Psoas muscle (tissue), 8 donors: ENCODE measurements around the gene PTPRG. TPM values are rescaled to one million over a fixed set of nuclear protein-coding genes. Genes with fewer than 3 reads are reported as not detected.

ENCODE experiments used
- ATAC-seq, 4 donors: fragments of 200-7000 bp; cut with Tn5 transposase; one replicate each; pipeline ENCODE4 v1.9.1; 2020; ENCODE audit warnings: moderate library complexity in 3 of 4, mild to moderate bottlenecking in 2 of 4
- DNase-seq, 2 donors: peaks; one replicate each; pipeline ENCODE4 v3.0.0-alpha.2; 2020
- H3K27ac ChIP-seq: fragments of 200-600 bp; one replicate; pipeline ENCODE4 v1.8.0; 2022
- H3K27me3 ChIP-seq, 3 donors: fragments of 200-600 bp in 1 of 3; one replicate each; pipeline versions ENCODE4 v1.6.1 to v1.8.0; 2013 to 2022; ENCODE audit warnings: low read length in 2 of 3, mild to moderate bottlenecking in 2 of 3, moderate library complexity in 1 of 3; ENCODE audit not compliant: insufficient read depth in 3 of 3
- H3K36me3 ChIP-seq, 2 donors: fragments of 200-600 bp in 1 of 2; one replicate each; pipeline versions ENCODE4 v1.6.1 to v1.8.0; 2013 to 2022; ENCODE audit warnings: low read depth in 1 of 2, mild to moderate bottlenecking in 1 of 2, moderate library complexity in 1 of 2; ENCODE audit not compliant: insufficient read depth in 1 of 2
- H3K4me1 ChIP-seq: fragments of 200-600 bp; one replicate; pipeline ENCODE4 v1.8.0; 2022
- H3K4me3 ChIP-seq: fragments of 200-600 bp; one replicate; pipeline ENCODE4 v1.8.0; 2022; ENCODE audit warnings: mild to moderate bottlenecking
- H3K9me3 ChIP-seq: fragments of 200-600 bp; one replicate; pipeline ENCODE4 v1.8.0; 2022
- WGBS, 3 donors: extraction: QIAGEN DNeasy Blood & Tissue Kit; methylation state at CpG; one replicate each; pipeline versions ENCODE4 v1.1.6 to v1.1.7; 2013; 5-methylcytosine and 5-hydroxymethylcytosine counted together
- intact Hi-C, 2 donors: fragments of 100-400 bp; cut with DNase I; formaldehyde crosslinking; loops; one replicate each; pipeline versions ENCODE4 v1.11.0 to v1.14.2; 2022
- polyA plus RNA-seq, 3 donors: library from polyadenylated mRNA; stranded (reverse); fragments of 200-250 nt; gene quantifications; one replicate each; pipeline ENCODE4 v1.2.3, GENCODE V29; 2013
- total RNA-seq, 4 donors: library from RNA; stranded (reverse); fragmentation: NEBNext Ultra II Directional in 2 of 4; extraction: Animal tissue kit (Norgen Biotek cat#: 25700) in 2 of 4; gene quantifications; one replicate each; pipeline versions ENCODE4 v1.2.1 to v1.2.4, GENCODE V29; 2021 to 2023
- TF ChIP-seq, protein P1 (sequence below): fragments of 200-600 bp; IDR thresholded peaks from one replicate; pipeline ENCODE4 v1.8.0; 2022; ENCODE audit warnings: antibody characterized with exemption
- donor health status: healthy with polysubstance abuse.
- donor health status: DM: no; HTN: no; CAD: no; lungs with moderate emphysema.
- donor health status: Bipolar disorder and iron deficiency.
- donor health status: healthy.
- donor health status: DM: yes; HTN: yes; CAD: no.
- donor health status: DM: no; HTN: no; CAD: no.
- donor health status: DM: no; HTN: no; CAD: no.
- donor health status: DM: yes; HTN: yes; CAD: no.

Gene PTPRG
- total and polyA plus RNA-seq, 7 donors = 4.5 to 29.5 (median 12.6) TPM

DNA sequence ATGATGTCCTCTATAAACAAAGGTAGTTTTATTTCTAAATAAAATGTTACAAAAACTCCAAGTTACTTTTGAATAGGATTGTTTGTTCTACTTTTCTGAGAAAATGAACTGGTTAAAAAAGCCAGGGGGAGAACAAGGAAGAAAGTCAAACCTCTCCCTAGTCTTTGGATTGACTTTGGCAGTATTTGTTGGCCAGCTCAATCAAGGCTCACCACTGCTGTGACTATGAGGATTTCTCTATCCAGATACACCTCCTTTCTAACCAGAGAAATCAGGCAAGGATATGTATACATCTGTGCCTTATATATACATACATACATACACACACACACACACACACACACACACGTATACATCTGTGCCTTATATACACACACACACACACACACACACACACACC, 704.2 kb downstream of the PTPRG start:
- 76 to 79% methylated on average over 1 of the region's 1 CpG; no CpG with 5 or more reads in 1 of the 3 donors for WGBS, 3 donors
- ATAC-seq (no peak), DNase-seq (no peak)
- intact Hi-C loops = no loop called here
- peaks cover 0 to 54% of the 10 kb centered on the region in 2 donors for H3K36me3 ChIP-seq
- no peaks in the 10 kb centered on the region for H3K4me1 ChIP-seq
- H3K27me3 ChIP-seq = no peaks in the 10 kb centered on the region
- TF ChIP-seq, protein P1, sequence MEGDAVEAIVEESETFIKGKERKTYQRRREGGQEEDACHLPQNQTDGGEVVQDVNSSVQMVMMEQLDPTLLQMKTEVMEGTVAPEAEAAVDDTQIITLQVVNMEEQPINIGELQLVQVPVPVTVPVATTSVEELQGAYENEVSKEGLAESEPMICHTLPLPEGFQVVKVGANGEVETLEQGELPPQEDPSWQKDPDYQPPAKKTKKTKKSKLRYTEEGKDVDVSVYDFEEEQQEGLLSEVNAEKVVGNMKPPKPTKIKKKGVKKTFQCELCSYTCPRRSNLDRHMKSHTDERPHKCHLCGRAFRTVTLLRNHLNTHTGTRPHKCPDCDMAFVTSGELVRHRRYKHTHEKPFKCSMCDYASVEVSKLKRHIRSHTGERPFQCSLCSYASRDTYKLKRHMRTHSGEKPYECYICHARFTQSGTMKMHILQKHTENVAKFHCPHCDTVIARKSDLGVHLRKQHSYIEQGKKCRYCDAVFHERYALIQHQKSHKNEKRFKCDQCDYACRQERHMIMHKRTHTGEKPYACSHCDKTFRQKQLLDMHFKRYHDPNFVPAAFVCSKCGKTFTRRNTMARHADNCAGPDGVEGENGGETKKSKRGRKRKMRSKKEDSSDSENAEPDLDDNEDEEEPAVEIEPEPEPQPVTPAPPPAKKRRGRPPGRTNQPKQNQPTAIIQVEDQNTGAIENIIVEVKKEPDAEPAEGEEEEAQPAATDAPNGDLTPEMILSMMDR = no peak
- no peaks in the 10 kb centered on the region for H3K9me3 ChIP-seq
- no peak overlapping the region for H3K27ac ChIP-seq
- H3K4me3 ChIP-seq = no peak overlapping the region

DNA sequence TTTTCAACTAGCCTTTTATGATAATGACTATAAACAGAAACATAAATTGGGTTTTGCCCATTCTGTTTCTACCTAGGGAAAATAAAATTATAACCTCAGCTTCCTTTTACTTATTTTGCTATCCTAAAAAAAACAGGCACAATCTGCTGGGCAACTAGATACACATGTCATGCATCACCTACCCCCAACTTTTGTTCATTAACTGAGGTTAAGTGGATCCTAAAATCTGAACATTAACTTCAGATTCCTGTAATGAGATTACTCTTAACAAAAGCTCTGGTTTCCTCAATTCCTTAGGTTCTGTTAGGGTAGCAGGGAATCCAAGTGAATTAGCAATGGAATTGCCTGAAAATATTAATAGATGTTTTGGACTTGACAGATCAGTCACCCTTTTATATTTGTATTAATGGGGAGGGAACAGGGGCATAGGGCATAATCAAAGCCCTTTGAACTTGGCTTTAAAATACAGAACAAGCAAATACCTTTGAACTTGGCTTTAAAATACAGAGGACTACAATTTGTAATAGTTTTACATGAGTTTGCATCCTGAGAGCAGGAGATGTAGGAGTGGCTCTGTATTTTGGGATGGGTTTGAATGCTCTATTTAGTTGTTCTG, 705.4 kb downstream of the PTPRG start:
- TF ChIP-seq, protein P1 = no peak
- ATAC-seq = no peak
- H3K4me1 ChIP-seq = no peaks in the 10 kb centered on the region
- H3K27ac ChIP-seq = no peak overlapping the region
- intact Hi-C loops = no loop called here
- no peaks in the 10 kb centered on the region for H3K27me3 ChIP-seq
- no peaks in the 10 kb centered on the region for H3K9me3 ChIP-seq
- no peak for DNase-seq
- peaks cover 0 to 66% of the 10 kb centered on the region in 2 donors for H3K36me3 ChIP-seq
- no peak overlapping the region for H3K4me3 ChIP-seq

DNA sequence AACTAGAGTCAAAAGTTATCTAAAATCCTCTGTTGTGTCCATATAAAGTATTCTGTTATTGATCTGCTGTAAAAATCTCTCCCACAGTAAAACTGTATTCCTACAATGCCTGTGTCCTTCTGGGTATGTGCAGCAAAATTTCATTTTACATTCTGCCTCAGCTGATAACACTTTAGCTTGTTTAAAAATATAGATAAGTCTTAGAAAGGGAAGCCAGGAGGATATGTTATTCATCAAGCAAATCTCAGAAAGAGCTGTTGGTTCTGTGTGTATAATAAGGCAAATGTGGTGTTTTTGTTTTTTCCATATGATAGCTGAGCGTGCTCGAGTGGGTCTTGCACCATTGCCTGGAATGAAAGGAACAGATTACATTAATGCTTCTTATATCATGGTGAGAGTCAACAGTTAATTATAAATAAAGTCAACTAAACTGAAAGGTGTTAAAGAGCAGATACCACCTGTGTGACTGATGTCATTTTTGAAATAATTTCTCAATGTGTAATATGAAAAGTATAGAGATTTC, 715.3 kb downstream of the PTPRG start:
- WGBS, 3 donors = 93 to 96% (median 95%) methylated on average over 2 of the region's 2 CpGs
- no peak overlapping the region for H3K27ac ChIP-seq
- ATAC-seq (no peak), DNase-seq (no peak)
- no peaks in the 10 kb centered on the region for H3K4me1 ChIP-seq
- no peaks in the 10 kb centered on the region for H3K27me3 ChIP-seq
- intact Hi-C loops = no loop called here
- peaks cover 5 to 93% of the 10 kb centered on the region in 2 donors for H3K36me3 ChIP-seq
- no peaks in the 10 kb centered on the region for H3K9me3 ChIP-seq
- no peak overlapping the region for H3K4me3 ChIP-seq
- TF ChIP-seq, protein P1 = no peak

DNA sequence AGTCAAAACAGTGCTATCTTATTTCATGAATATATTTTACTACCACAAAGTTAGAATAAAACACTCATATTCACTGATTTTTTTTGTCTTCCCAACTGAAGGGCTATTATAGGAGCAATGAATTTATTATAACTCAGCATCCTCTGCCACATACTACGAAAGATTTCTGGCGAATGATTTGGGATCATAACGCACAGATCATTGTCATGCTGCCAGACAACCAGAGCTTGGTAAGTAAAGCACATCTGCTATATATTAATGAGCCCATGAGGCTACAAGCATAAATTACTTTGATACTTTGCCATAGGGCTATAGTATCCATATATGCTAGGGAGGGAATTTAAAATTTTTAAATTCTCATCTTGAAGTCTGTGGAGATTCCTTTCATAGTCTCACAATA, 716.1 kb downstream of the PTPRG start:
- intact Hi-C loops = no loop called here
- no peaks in the 10 kb centered on the region for H3K4me1 ChIP-seq
- no peak for DNase-seq
- ATAC-seq = no peak
- no peaks in the 10 kb centered on the region for H3K9me3 ChIP-seq
- WGBS, 3 donors = 80 to 94% (median 81%) methylated on average over 3 of the region's 3 CpGs
- H3K27me3 ChIP-seq = no peaks in the 10 kb centered on the region
- H3K27ac ChIP-seq = no peak overlapping the region
- TF ChIP-seq, protein P1 = no peak
- H3K36me3 ChIP-seq = peaks cover 5 to 93% of the 10 kb centered on the region in 2 donors
- no peak overlapping the region for H3K4me3 ChIP-seq

DNA sequence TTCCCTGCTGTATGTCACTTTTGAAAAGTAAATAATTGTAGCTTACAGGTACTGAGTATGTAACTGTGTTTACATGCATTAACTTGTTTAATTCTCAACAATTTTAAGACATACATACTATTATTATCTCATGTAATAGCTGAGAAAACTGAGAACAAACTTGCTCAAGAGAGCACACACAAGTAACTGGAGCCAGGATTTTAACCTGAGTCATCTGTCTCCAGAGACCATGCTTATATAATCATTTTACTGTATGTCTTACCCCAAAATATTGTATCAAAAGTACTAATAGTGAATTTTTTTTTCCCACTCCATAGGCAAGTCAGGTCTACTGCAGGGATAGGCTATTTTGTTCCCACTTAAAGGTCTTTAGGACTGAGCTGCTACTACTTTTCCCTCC, 716.6 kb downstream of the PTPRG start:
- DNase-seq (no peak), ATAC-seq (no peak)
- intact Hi-C loops = no loop called here
- H3K27me3 ChIP-seq = no peaks in the 10 kb centered on the region
- no peak overlapping the region for H3K27ac ChIP-seq
- no peaks in the 10 kb centered on the region for H3K4me1 ChIP-seq
- no peak overlapping the region for H3K4me3 ChIP-seq
- peaks cover 5 to 93% of the 10 kb centered on the region in 2 donors for H3K36me3 ChIP-seq
- no peaks in the 10 kb centered on the region for H3K9me3 ChIP-seq
- TF ChIP-seq, protein P1 = no peak
